GM19455 (cell line): ENCODE measurements around the gene ORC2.

ENCODE experiments used
- ATAC-seq: cut with Tn5 transposase; IDR thresholded peaks from one replicate; pipeline ENCODE4 v1.9.1; 2021; ENCODE audit not compliant: unreplicated experiment

ORC2 gene

GRCh38 chr2:200862532-200863000 lies 100.9 kb downstream of the ORC2 start:
- no peak for ATAC-seq

- no peak for ATAC-seq
Observed at GRCh38 chr2:200861617-200862155, 101.8 kb downstream of the ORC2 start.

DNA sequence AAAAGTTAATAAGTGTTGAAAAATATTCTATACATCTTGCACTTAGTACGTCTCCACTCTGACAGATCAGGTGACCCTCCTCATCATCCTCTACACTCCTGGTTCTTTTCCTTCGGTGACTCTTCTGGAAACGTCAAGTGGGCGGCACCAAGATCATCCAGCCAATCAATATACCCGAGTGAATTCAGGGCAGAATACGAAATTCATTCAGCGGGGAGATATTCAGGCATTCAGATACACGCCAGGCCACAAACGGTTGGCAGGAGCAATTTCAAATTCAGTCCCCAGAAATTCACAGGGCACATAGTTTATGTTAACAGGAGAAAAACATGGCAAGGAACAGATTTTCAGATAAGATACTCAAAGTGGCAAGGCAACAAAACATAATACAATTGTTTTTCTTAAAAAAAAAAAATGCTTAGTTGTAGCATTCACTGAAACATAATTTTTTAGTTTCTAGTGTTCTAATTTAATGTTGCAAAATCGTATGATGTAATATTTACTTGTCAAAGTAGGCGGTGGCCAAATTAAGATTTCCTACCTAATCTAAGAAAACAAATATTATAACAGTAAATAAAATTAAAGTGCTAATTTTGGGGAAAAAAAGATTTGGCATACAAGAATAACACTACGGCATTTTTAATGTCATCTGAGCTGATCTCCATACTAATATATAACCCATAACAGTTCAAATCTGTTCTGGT lies 103.2 kb downstream of the ORC2 start:
- ATAC-seq = no peak
